SK-N-SH treated with all-trans-retinoic acid at 6 μM for 48 hours (cell line): Measurements from ENCODE around the gene CDC5L.

Experiments used
- BACH2 ChIP-seq: fragments of 250-450 bp; sonication (Bioruptor Pico); IDR thresholded peaks from 2 replicates; pipeline ENCODE4 v1.9.0; 2021; ENCODE audit warnings: mild to moderate bottlenecking, borderline replicate concordance
- ISL1 ChIP-seq: fragments of 250-450 bp; sonication (Bioruptor Pico); IDR thresholded peaks from 2 replicates; pipeline ENCODE4 v2.1.2; 2022; ENCODE audit warnings: mild to moderate bottlenecking, moderate library complexity
- ZFP30 ChIP-seq: fragments of 450-650 bp; formaldehyde crosslinking; IDR thresholded peaks from 2 replicates; pipeline ENCODE4 v1.5.0; 2022; ENCODE audit warnings: mild to moderate bottlenecking, moderate library complexity
- TF ChIP-seq, protein P1 (sequence below): fragments of 250-450 bp; sonication (Bioruptor Pico); IDR thresholded peaks from 2 replicates; pipeline ENCODE4 v1.5.1; 2020; ENCODE audit warnings: low read depth, mild to moderate bottlenecking, moderate library complexity

DNA sequence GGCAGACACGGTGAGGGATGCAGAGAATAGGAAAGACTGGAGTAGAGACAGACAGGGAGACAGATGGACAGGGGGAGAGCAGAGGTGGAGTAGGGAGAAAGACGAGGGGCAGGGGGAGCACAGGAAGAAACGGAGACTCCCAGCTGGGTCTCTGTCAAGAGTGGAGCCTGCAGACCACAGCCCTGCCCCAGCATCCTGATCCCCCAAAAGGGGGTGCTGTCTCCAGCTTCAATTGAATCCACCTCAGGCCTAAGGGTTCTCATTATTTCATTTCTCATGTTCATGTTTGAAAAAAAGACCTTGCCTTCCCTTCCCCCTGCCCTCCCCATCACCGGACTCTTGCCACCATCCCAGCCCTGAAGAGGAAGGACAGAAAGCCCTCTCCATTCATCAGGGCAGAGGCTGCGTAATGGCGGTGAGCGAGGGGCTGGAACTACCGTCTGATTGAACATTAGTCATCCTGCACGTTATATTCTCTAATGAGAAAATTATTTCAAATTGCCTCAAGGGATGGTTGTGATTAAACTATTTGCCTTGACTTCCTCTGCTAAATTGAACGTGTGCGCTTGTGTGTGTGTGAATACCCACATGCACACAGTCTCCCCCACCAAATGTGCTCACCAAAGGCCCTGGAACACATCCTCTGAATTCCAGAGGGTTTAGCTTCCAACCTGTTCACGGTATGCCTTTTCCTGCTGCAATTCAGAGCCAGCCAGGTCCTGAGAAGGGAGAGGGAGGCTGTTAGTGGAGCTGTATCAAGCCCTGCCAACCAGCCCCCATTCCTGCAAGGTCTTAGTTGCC, 98.3 kb downstream of the CDC5L start:
- TF ChIP-seq BACH2: no peak
- TF ChIP-seq ZFP30 (CRISPR knock-in tag): no peak
- no peak for TF ChIP-seq ISL1
- TF ChIP-seq, protein P1, sequence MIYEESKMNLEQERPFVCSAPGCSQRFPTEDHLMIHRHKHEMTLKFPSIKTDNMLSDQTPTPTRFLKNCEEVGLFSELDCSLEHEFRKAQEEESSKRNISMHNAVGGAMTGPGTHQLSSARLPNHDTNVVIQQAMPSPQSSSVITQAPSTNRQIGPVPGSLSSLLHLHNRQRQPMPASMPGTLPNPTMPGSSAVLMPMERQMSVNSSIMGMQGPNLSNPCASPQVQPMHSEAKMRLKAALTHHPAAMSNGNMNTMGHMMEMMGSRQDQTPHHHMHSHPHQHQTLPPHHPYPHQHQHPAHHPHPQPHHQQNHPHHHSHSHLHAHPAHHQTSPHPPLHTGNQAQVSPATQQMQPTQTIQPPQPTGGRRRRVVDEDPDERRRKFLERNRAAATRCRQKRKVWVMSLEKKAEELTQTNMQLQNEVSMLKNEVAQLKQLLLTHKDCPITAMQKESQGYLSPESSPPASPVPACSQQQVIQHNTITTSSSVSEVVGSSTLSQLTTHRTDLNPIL: no peak
